Loucy (cell line): ENCODE measurements around the gene KRT38.

Experiments used
- H2AFZ ChIP-seq: fragments of 200-600 bp; sonication (generic); 2 replicates; pipeline ENCODE4 v1.6.0; 2016; ENCODE audit warnings: antibody characterized with exemption, mild to moderate bottlenecking, low read length, moderate library complexity
- H3F3A ChIP-seq: fragments of 200-600 bp; 2 replicates; pipeline ENCODE4 v1.6.0; 2016; ENCODE audit warnings: antibody characterized with exemption, low read depth, mild to moderate bottlenecking
- H3K27me3 ChIP-seq: fragments of 200-600 bp; sonication (generic); 2 replicates; pipeline ENCODE4 v1.6.1; 2014; ENCODE audit warnings: low read length, mild to moderate bottlenecking; ENCODE audit not compliant: insufficient read depth, poor library complexity, severe bottlenecking
- H3K36me3 ChIP-seq: fragments of 200-600 bp; sonication (generic); 2 replicates; pipeline ENCODE4 v1.6.1; 2016; ENCODE audit warnings: low read length; ENCODE audit not compliant: insufficient read depth
- H3K4me1 ChIP-seq: fragments of 200-600 bp; sonication (generic); 2 replicates; pipeline ENCODE4 v1.5.1; 2014; ENCODE audit warnings: low read length, mild to moderate bottlenecking; ENCODE audit not compliant: insufficient read depth, poor library complexity, severe bottlenecking
- H3K4me2 ChIP-seq: fragments of 200-600 bp; sonication (generic); 2 replicates; pipeline ENCODE4 v1.6.0; 2014; ENCODE audit warnings: antibody characterized with exemption, low read length, low read depth, mild to moderate bottlenecking; ENCODE audit not compliant: poor library complexity, severe bottlenecking
- H3K4me3 ChIP-seq: fragments of 200-600 bp; sonication (generic); 2 replicates; pipeline ENCODE4 v1.5.1; 2014; ENCODE audit warnings: low read length, mild to moderate bottlenecking, mixed read lengths; ENCODE audit not compliant: poor library complexity, severe bottlenecking
- H3K79me2 ChIP-seq: fragments of 200-600 bp; sonication (generic); 2 replicates; pipeline ENCODE4 v1.6.1; 2014; ENCODE audit warnings: low read length; ENCODE audit not compliant: insufficient read depth
- H3K9ac ChIP-seq: fragments of 200-600 bp; sonication (generic); 2 replicates; pipeline ENCODE4 v1.6.0; 2014; ENCODE audit warnings: mild to moderate bottlenecking, low read depth, low read length, moderate library complexity; ENCODE audit not compliant: poor library complexity, severe bottlenecking
- H3K9me2 ChIP-seq: fragments of 200-600 bp; sonication (generic); replicated peaks from 2 replicates; pipeline ENCODE4 v1.6.1; 2016; ENCODE audit warnings: low read depth, low read length, mixed read lengths
- H3K9me3 ChIP-seq: fragments of 200-600 bp; sonication (generic); 2 replicates; pipeline ENCODE4 v1.6.1; 2014; ENCODE audit warnings: mild to moderate bottlenecking, antibody characterized with exemption, low read length, low read depth; ENCODE audit not compliant: insufficient read depth
- H4K20me1 ChIP-seq: fragments of 200-600 bp; sonication (generic); 2 replicates; pipeline ENCODE4 v1.6.0; 2014; ENCODE audit warnings: antibody characterized with exemption, low read length, mild to moderate bottlenecking; ENCODE audit not compliant: insufficient read depth, poor library complexity, severe bottlenecking
- EZH2phosphoT487 ChIP-seq: fragments of 200-600 bp; IDR thresholded peaks from 2 replicates; pipeline ENCODE4 v1.6.1; 2018; ENCODE audit warnings: antibody characterized with exemption, mild to moderate bottlenecking, moderate library complexity, borderline replicate concordance
- TF ChIP-seq, protein P1 (sequence below): fragments of 200-600 bp; sonication (generic); conservative IDR thresholded peaks from 2 replicates; pipeline ENCODE4 v1.5.1; 2014; ENCODE audit warnings: mild to moderate bottlenecking, antibody characterized with exemption, low read length

KRT38 gene

GRCh38 chr17:41440531-41441033, at the start of gene KRT38:
Gene KRT38 (minus strand): TSS chr17:41440983. CDS start chr17:41440921, 62 bp downstream.
- Histone ChIP-seq H4K20me1 (no peaks in the 10 kb centered on the region), H3K79me2 (no peaks in the 10 kb centered on the region), H3K9me3 (no peaks in the 10 kb centered on the region), H3K9me2 (no peaks in the 10 kb centered on the region), H3K4me2 (no peak within 1 kb of the TSS), H3K27me3 (peaks cover 12% of the 10 kb centered on the region), H3K4me1 (no peaks in the 10 kb centered on the region), H3F3A (no peaks in the 10 kb centered on the region), H3K36me3 (no peaks in the 10 kb centered on the region), H2AFZ (no peak within 1 kb of the TSS), H3K9ac (no peak within 1 kb of the TSS), H3K4me3 (no peak within 1 kb of the TSS)
- no peak for TF ChIP-seq EZH2phosphoT487
- TF ChIP-seq, protein P1, sequence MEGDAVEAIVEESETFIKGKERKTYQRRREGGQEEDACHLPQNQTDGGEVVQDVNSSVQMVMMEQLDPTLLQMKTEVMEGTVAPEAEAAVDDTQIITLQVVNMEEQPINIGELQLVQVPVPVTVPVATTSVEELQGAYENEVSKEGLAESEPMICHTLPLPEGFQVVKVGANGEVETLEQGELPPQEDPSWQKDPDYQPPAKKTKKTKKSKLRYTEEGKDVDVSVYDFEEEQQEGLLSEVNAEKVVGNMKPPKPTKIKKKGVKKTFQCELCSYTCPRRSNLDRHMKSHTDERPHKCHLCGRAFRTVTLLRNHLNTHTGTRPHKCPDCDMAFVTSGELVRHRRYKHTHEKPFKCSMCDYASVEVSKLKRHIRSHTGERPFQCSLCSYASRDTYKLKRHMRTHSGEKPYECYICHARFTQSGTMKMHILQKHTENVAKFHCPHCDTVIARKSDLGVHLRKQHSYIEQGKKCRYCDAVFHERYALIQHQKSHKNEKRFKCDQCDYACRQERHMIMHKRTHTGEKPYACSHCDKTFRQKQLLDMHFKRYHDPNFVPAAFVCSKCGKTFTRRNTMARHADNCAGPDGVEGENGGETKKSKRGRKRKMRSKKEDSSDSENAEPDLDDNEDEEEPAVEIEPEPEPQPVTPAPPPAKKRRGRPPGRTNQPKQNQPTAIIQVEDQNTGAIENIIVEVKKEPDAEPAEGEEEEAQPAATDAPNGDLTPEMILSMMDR: no peak

GRCh38 chr17:41489531-41489930, 48.7 kb upstream of the KRT38 start, which contains the start of gene KRT36:
Gene KRT36 (minus strand): TSS chr17:41489910. CDS start chr17:41489864, 46 bp downstream.
- H3K79me2 ChIP-seq: no peaks in the 10 kb centered on the region
- peak within 1 kb of the TSS; percentile 37 for H3K4me2 ChIP-seq
- H3K4me3 ChIP-seq: no peak within 1 kb of the TSS
- no peaks in the 10 kb centered on the region for H4K20me1 ChIP-seq
- no peaks in the 10 kb centered on the region for H3F3A ChIP-seq
- no peaks in the 10 kb centered on the region for H3K9me2 ChIP-seq
- no peak within 1 kb of the TSS for H3K9ac ChIP-seq
- H3K36me3 ChIP-seq: no peaks in the 10 kb centered on the region
- peaks cover 6% of the 10 kb centered on the region for H3K4me1 ChIP-seq
- H3K9me3 ChIP-seq: no peaks in the 10 kb centered on the region
- peak within 1 kb of the TSS; percentile 67 for H2AFZ ChIP-seq
- H3K27me3 ChIP-seq: no peaks in the 10 kb centered on the region
- TF ChIP-seq EZH2phosphoT487: no peak
- TF ChIP-seq, protein P1: no peak

GRCh38 chr17:41486809-41487530, 46.2 kb upstream of the KRT38 start:
- Histone ChIP-seq H3K79me2 (no peaks in the 10 kb centered on the region), H3K9me2 (no peaks in the 10 kb centered on the region), H3K9me3 (no peaks in the 10 kb centered on the region), H3K27me3 (no peaks in the 10 kb centered on the region), H3K4me2 (no peak overlapping the region), H2AFZ (no peak overlapping the region), H3K4me1 (peaks cover 6% of the 10 kb centered on the region), H4K20me1 (no peaks in the 10 kb centered on the region), H3F3A (no peaks in the 10 kb centered on the region), H3K9ac (no peak overlapping the region), H3K4me3 (no peak overlapping the region), H3K36me3 (no peaks in the 10 kb centered on the region)
- TF ChIP-seq, protein P1: peak; percentile 66
- no peak for TF ChIP-seq EZH2phosphoT487
